SU-DHL-6 (cell line): Measurements from ENCODE around the gene ZNF341.

Experiments used
- CTCF ChIP-seq: fragments of 200-600 bp; sonication (generic); IDR thresholded peaks from one replicate; pipeline ENCODE4 v1.5.1; 2017; ENCODE audit warnings: antibody characterized with exemption, mild to moderate bottlenecking, low read length, moderate library complexity; ENCODE audit not compliant: insufficient read depth, poor library complexity, severe bottlenecking
- EZH2phosphoT487 ChIP-seq: fragments of 200-600 bp; sonication (generic), shearing (Covaris generic); conservative IDR thresholded peaks from 2 replicates; pipeline ENCODE4 v1.6.1; 2018; ENCODE audit warnings: mild to moderate bottlenecking, antibody characterized with exemption, low read length, moderate library complexity, mixed read lengths

GRCh38 chr20:33796263-33796906, 64.6 kb downstream of the ZNF341 start:
- TF ChIP-seq CTCF (no peak), EZH2phosphoT487 (no peak)
